ENCODE data around the gene MED12L.
A peak's percentile ranks its signal among the peaks of the same experiment; 100 is the strongest.

MED12L gene

GRCh38 chr3:151445273-151446001 is 360.0 kb downstream of the MED12L start:
- no peak for DNase-seq

- DNase-seq: no peak
Measured at GRCh38 chr3:151446002-151446340, 360.5 kb downstream of the MED12L start.

- DNase-seq: no peak
Measured at GRCh38 chr3:151452368-151452767, 366.9 kb downstream of the MED12L start.

GRCh38 chr3:151452841-151453240 is 367.4 kb downstream of the MED12L start:
- DNase-seq: no peak

DNA sequence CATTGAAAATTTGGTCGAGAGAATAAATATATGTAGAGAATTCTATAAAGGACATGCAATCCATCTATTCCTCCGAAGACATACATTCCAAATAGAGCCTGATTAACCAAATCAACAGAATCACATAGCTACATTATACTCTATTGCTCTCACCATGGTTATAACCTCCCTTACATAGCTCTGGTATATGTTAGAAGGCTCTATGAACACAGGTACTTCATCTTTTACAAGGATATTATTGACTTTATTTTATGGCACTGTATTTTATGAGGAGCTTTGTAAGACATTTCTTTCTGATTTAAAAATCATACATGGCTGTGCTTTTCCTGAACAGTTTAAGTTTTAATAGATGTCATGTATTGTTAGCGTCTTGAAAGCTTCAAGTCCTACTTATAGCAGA is 370.6 kb downstream of the MED12L start:
- no peak for DNase-seq

DNA sequence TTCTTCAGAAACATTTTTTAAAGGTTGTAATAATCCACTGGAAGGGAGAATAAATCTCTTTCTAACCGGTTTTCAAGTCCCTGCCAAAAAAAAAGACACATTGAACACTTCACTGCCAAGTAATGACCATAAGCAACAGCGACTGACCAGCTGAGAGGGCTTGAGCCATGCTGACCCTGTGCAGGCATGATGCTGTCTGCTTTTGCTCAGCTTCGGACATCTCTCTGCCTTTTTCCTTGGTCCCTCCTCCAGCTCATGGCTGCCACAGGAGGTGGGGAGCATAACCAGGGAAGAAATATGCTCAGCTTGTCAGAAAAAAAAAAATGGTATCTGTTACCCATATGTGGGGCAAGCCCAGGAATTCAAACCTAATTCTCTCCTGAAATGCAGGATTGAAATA is 373.9 kb downstream of the MED12L start:
- DNase-seq: no peak

DNA sequence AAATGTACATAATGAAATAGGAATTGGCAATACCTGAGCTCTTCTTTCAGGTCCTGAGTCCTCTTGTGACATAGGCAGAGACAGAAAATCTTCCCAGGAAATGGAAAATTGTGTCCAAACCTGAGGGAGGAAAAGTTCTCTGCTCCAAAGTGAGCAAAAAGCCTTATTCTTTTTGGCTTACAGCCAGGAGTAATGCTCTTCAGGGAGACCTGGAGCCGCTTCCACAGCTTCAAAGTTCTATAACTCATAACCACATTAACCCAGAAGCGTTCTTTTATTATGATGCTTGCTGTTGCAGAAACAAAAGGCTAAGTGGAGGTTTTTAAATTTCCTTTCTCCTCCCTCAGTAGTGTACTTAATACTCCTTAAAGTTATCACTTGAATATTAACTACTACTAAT is 374.8 kb downstream of the MED12L start:
- no peak for DNase-seq

GRCh38 chr3:151460774-151461450 is 375.4 kb downstream of the MED12L start, which contains the start of gene IGSF10:
IGSF10 (minus strand) TSS chr3:151461061; CDS start chr3:151458709, 2,352 bp downstream.
- peak in 4 of 58 donors; percentile 3 to 39 (median 7) for DNase-seq

DNA sequence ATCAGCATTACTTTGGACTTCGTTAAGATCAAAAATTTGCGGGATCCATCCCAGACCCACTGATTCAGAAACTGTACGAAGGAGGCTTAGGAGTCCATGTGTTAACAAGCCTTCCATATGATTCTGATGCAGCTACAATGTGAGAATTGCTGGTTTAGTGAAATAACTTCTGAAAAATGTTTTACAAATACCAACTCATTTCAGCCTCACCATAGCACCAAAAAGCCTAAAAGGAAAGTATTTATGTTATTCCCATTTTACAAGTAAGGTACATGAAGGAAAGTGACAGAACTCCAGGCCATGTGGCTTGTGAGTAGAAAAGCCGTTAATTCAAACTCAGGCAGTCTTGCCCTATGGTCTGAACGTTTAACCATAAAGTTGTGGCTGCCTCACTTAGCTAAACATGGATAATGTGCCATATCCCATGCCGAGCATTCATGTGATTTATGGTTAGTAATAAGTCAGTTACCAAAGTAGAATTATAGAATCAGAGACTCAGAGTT is 376.9 kb downstream of the MED12L start:
- DNase-seq: no peak

DNA sequence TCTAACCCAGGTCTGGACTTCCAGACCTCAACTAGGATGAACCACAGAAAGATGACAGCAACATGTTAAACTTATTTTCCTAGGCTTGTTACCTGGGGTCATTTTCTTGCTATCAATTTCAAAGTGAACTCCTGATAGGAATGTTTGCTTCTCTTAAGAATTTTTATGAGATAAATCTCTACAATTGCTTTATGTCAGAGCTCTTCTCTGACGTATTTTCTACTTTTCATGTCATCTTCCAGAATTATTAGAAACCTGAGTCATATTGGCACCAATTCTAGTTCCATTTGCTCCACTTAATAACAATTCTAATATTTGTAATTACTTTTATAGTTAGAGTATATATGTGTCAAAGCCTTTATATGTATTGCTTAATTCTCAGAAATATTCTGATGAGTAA is 377.5 kb downstream of the MED12L start:
- DNase-seq: no peak

DNA sequence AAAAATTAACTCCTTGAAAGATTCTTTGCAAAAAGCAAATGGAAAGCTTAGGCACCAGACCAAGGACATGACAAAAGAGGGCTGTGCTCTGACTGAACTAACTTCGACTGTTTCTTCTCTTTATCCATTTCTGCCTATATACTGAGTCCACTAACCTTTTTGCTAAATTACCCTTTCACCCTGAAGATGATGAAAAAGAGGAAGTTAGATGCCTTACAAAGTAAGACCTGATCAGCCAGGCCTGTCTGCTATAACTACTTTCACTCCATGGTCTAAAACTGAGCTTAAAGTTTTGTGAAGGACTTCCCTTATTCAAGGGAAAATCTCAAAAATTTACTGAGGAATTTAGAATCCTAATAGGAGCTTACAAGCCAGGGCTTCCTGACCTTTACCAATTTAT is 381.6 kb downstream of the MED12L start:
- no peak for DNase-seq

- DNase-seq: peak in 5 of 58 donors; percentile 3 to 21 (median 9)
Measured at GRCh38 chr3:151468284-151468917, 382.9 kb downstream of the MED12L start.

GRCh38 chr3:151476344-151477018 is 391.0 kb downstream of the MED12L start:
- no peak for DNase-seq

GRCh38 chr3:151477591-151478334 is 392.3 kb downstream of the MED12L start:
- no peak for DNase-seq

DNA sequence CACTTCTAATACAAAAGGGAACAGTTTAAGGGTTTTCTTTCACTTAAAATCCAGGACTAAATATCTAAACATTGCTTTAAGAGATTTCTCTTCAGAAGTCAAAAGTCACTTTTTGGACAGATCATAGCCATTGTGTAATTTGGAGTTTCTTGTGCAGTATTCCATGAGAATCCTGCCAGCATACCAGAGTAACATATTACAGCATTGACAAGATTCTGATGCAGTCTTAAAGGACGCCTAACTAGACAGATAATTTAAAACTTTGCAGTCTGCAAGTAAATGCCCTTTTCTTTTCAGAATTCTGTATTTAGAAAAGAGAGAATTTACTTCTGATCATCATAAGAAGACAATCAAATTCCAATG is 392.9 kb downstream of the MED12L start:
- DNase-seq: no peak

- DNase-seq: no peak
Measured at GRCh38 chr3:151479452-151479851, 394.0 kb downstream of the MED12L start.

DNA sequence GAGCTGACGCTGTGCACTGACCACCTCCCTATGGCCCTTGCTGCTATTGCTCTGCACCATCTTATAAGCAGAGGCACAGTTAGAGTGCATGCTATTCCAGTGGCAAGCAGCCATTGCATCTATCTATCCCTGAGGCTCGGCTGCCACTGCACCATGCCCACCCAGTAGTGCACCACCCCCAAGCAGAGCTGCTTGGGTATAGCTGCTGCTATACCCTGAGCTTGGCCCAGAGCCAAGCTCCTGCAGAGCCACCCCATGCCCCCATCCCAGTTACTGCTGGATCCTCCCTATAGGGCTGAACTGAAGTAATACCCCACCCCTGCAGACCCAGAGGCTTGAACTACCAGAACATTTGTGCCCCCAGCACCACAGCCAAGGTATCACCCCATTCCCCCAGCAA is 395.0 kb downstream of the MED12L start:
- no peak for DNase-seq

- no peak for DNase-seq
Measured at GRCh38 chr3:151483488-151483887, 398.0 kb downstream of the MED12L start.

DNA sequence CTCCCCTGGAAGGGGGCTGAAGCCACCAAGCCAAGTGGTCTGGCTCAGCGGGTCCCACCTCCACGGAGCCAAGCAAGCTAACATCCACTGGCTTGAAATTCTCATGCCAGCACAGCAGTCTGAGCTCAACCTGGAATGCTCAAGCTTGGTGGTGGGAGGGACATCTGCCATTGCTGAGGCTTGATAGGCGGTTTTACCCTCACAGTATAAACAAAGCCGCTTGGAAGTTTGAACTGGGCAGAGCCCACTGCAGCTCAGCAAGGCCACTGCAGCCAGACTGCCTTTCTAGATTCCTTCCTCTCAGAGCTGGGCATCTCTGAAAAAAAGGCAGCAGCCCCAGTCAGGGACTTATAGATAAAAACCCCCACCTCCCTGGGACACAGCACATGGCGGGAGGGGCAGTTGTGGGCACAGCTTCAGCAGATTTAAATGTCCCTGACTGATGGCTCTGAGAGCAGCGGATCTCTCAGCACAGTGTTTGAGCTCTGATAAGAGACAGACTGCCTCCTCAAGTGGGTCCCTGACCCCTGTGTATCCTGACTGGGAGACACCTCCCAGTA is 398.6 kb downstream of the MED12L start:
- no peak for DNase-seq

Measured in anterior cingulate cortex (tissue), 58 donors.